Lung (tissue), 12 donors: ENCODE measurements around the gene ARMH2. TPM values are rescaled to one million over a fixed set of nuclear protein-coding genes. Genes with fewer than 3 reads are reported as not detected.

Source experiments
- ATAC-seq: fragments of 200-7000 bp; cut with Tn5 transposase; one replicate; pipeline ENCODE4 v1.9.1; 2020; ENCODE audit warnings: moderate number of reproducible peaks; ENCODE audit not compliant: insufficient read depth, low FRiP score
- DNase-seq, 3 donors: peaks; one replicate each; pipeline ENCODE4 v3.0.0-alpha.2; 2013 to 2017
- H3K27ac ChIP-seq, 2 donors: one replicate each; pipeline ENCODE4 v1.5.1; 2013; ENCODE audit warnings: mild to moderate bottlenecking in 2 of 2, moderate library complexity in 2 of 2, control low read depth in 1 of 2, inconsistent platforms in 1 of 2, low read depth in 1 of 2, low read length in 1 of 2
- H3K27me3 ChIP-seq, 3 donors: one replicate each; pipeline ENCODE4 v1.5.1; 2013; ENCODE audit warnings: low read length in 2 of 3; ENCODE audit not compliant: control insufficient read depth in 3 of 3, insufficient read depth in 3 of 3
- H3K36me3 ChIP-seq, 4 donors: one replicate each; pipeline ENCODE4 v1.5.1; 2013; ENCODE audit warnings: low read length in 4 of 4, mild to moderate bottlenecking in 1 of 4, moderate library complexity in 1 of 4; ENCODE audit not compliant: control insufficient read depth in 4 of 4, insufficient read depth in 4 of 4
- H3K4me1 ChIP-seq, 5 donors: one replicate each; pipeline ENCODE4 v1.5.1; 2013; ENCODE audit warnings: low read length in 5 of 5, mild to moderate bottlenecking in 2 of 5, moderate library complexity in 1 of 5; ENCODE audit not compliant: control insufficient read depth in 5 of 5, insufficient read depth in 5 of 5
- H3K4me3 ChIP-seq: one replicate; pipeline ENCODE4 v1.5.1; 2013; ENCODE audit warnings: mild to moderate bottlenecking, control low read depth, moderate library complexity
- H3K9ac ChIP-seq, 2 donors: one replicate each; pipeline ENCODE4 v1.5.1; 2013; ENCODE audit warnings: low read length in 2 of 2, control low read depth in 1 of 2; ENCODE audit not compliant: insufficient read depth in 1 of 2
- H3K9me3 ChIP-seq, 4 donors: one replicate each; pipeline ENCODE4 v1.5.1; 2013; ENCODE audit warnings: low read length in 3 of 4, mild to moderate bottlenecking in 1 of 4, moderate library complexity in 1 of 4; ENCODE audit not compliant: control insufficient read depth in 4 of 4, insufficient read depth in 3 of 4
- WGBS, 2 donors: extraction: QIAGEN DNeasy Blood & Tissue Kit; methylation state at CpG; one replicate each; pipeline ENCODE4 v1.1.7; 2013; 5-methylcytosine and 5-hydroxymethylcytosine counted together
- polyA plus RNA-seq, 2 donors: library from polyadenylated mRNA; stranded (reverse); fragments of 200-250 nt; gene quantifications; one replicate each; pipeline ENCODE4 v1.2.1, GENCODE V29; 2013
- total RNA-seq, 2 donors: library from RNA; depleted of rRNA in 1 of 2; stranded (reverse); fragments of >200 nt in 1 of 2; gene quantifications; one replicate each; pipeline ENCODE4 v1.2.1, GENCODE V29; 2014 to 2021
- TF ChIP-seq, protein P1 (sequence below): IDR thresholded peaks from 2 replicates; pipeline ENCODE4 v1.5.1; 2012; ENCODE audit warnings: mild to moderate bottlenecking; ENCODE audit errors: control extremely low read depth, extremely low read depth
- donor health status: control.
- donor health status: control.
- donor health status: Bipolar disorder and iron deficiency.
- donor health status: healthy.
- donor health status: DM: yes; HTN: yes; CAD: no.

The ARMH2 gene
- total and polyA plus RNA-seq, 4 donors = 0.56 to 3.2 (median 1.3) TPM

DNA sequence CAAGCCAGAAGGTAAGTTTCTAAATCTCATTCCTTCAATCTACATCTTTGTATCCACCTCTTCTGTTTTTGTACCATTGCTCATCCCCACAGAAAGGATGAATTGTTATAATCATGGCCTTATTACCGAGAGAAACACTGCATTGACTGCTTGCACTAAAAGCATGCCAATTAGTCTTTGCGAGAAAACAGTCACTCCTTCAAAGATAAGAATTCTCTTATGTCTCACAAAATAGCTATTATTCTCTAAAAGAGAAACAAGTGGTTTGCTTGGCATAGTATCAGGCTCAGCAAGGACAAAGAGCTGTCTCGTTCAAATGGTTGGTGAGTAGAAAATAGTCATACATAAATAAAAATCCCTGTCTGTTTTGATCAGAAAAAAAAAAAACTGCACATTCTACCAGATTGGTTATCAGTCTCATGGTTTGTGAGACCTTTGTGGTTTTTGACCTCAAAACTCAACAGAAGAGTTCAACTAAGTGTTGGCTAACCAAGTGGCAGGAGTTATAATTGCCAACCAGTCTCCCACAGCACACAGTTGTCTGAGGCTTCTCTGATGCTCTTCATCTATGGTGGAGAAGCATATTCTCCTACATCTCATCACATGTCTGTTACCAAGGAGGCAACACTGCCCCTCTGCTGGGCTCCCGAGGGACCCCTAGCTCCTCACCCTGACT, 35.1 kb upstream of the ARMH2 start:
- TF ChIP-seq, protein P1, sequence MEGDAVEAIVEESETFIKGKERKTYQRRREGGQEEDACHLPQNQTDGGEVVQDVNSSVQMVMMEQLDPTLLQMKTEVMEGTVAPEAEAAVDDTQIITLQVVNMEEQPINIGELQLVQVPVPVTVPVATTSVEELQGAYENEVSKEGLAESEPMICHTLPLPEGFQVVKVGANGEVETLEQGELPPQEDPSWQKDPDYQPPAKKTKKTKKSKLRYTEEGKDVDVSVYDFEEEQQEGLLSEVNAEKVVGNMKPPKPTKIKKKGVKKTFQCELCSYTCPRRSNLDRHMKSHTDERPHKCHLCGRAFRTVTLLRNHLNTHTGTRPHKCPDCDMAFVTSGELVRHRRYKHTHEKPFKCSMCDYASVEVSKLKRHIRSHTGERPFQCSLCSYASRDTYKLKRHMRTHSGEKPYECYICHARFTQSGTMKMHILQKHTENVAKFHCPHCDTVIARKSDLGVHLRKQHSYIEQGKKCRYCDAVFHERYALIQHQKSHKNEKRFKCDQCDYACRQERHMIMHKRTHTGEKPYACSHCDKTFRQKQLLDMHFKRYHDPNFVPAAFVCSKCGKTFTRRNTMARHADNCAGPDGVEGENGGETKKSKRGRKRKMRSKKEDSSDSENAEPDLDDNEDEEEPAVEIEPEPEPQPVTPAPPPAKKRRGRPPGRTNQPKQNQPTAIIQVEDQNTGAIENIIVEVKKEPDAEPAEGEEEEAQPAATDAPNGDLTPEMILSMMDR = no peak
- H3K4me1 ChIP-seq = peaks cover 0 to 3% (median 0%) of the 10 kb centered on the region in 5 donors
- H3K9me3 ChIP-seq = no peaks in the 10 kb centered on the region
- no peaks in the 10 kb centered on the region for H3K27me3 ChIP-seq
- H3K9ac ChIP-seq = no peak overlapping the region
- H3K36me3 ChIP-seq = peaks cover 0 to 4% (median 0%) of the 10 kb centered on the region in 4 donors
- 93 to 94% methylated on average over 4 of the region's 4 CpGs for WGBS, 2 donors
- no peak for ATAC-seq
- DNase-seq = no peak
- no peak overlapping the region for H3K27ac ChIP-seq
- no peak overlapping the region for H3K4me3 ChIP-seq

DNA sequence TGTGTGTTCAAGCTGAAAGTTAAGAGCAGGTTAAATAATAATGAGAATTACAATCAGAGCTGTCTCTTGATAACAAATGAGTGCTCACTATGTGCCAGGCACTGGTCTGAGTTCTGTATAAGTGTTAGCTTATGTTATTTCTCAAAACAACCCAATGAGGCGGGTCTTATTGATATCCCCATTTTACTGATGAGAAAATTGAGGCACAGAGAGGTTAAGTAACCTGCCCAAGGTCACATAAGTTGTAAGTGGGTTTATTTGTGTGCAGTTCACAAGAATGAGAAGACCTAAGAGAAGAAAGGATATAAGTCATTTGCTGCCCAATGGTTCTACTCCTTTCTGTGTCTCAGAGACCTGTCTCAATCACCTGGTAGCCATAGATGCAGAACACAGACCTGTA, 34.1 kb upstream of the ARMH2 start:
- WGBS, 2 donors = 97 to 98% methylated on average over 1 of the region's 1 CpG
- no peak overlapping the region for H3K9ac ChIP-seq
- no peaks in the 10 kb centered on the region for H3K27me3 ChIP-seq
- DNase-seq (no peak), ATAC-seq (no peak)
- no peak overlapping the region for H3K27ac ChIP-seq
- no peak overlapping the region for H3K4me3 ChIP-seq
- H3K4me1 ChIP-seq = peaks cover 0 to 3% (median 0%) of the 10 kb centered on the region in 5 donors
- H3K36me3 ChIP-seq = peaks cover 0 to 5% (median 0%) of the 10 kb centered on the region in 4 donors
- TF ChIP-seq, protein P1 = no peak
- no peaks in the 10 kb centered on the region for H3K9me3 ChIP-seq

DNA sequence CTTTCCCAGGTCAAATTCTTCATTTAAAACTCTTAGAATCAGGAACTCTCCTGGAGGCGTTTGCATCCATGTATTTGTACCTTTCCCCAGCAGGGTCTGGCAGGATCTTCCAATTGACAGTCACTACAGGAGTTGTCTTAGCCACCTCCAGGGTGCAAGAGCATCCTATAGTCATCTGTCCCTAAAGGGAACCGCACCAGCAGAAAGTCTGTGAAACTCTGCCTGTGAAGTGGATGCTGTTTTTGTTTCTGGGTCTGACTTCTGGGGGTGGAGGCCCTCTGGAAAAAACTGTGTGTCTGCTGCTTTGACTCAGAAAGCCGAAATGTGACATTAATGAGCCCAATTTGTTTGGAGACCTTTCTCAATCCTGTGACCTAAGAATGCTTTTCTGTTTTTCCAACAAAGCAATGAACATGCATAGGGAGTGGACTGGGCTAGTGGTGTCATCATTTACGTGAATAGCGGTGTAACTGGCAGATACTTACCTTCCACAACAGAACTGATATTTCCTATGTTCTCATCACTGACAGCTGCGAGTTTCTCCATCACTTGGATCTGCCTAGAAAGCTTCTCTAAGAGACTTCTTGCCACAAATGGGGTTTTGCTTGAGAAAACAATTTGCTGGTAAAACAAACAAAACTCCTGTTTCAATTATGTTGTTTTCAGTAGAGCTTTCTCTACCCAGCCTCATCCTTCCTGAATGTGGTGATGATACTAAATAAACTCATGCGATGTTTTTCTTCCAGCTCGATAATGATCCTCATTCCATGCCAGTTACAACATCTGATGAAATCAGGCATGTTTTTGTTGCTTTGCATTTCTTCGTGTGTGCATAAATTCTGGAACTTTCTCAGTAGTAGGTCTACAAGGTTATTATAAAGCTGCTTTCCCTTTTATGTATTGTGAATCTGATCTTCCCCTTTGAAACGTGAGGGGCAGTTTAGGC, 33.3 kb upstream of the ARMH2 start:
- DNase-seq (no peak), ATAC-seq (no peak)
- no peaks in the 10 kb centered on the region for H3K9me3 ChIP-seq
- H3K9ac ChIP-seq = no peak overlapping the region
- no peak overlapping the region for H3K4me3 ChIP-seq
- H3K36me3 ChIP-seq = peaks cover 0 to 5% (median 0%) of the 10 kb centered on the region in 4 donors
- peaks cover 0 to 3% (median 0%) of the 10 kb centered on the region in 5 donors for H3K4me1 ChIP-seq
- no peak overlapping the region for H3K27ac ChIP-seq
- H3K27me3 ChIP-seq = no peaks in the 10 kb centered on the region
- 81 to 83% methylated on average over 10 of the region's 10 CpGs for WGBS, 2 donors
- TF ChIP-seq, protein P1 = no peak
